PFSK-1 (cell line): ENCODE data around the gene GLTP.

Experiments used
- FOXP2 ChIP-seq: optimal IDR thresholded peaks from 2 replicates; pipeline ENCODE3; 2011; ENCODE audit warnings: borderline replicate concordance, control low read depth, inconsistent platforms; ENCODE audit not compliant: insufficient read depth; ENCODE audit errors: extremely low read length, extremely low read depth
- POLR2AphosphoS5 ChIP-seq: IDR thresholded peaks from 2 replicates; pipeline ENCODE4 v1.6.1; 2012; ENCODE audit warnings: low read depth, mild to moderate bottlenecking, control low read depth, low read length, moderate library complexity
- SIN3A ChIP-seq: IDR thresholded peaks from 2 replicates; pipeline ENCODE4 v1.6.1; 2012; ENCODE audit warnings: mild to moderate bottlenecking, low read length, moderate library complexity, borderline replicate concordance; ENCODE audit not compliant: insufficient read depth
- TAF1 ChIP-seq: IDR thresholded peaks from 2 replicates; pipeline ENCODE4 v1.6.1; 2012; ENCODE audit warnings: low read length, control low read depth, borderline replicate concordance; ENCODE audit not compliant: insufficient read depth
- TF ChIP-seq, protein P1 (sequence below), 2 experiments: IDR thresholded peaks; 2 replicates each; pipeline versions ENCODE4 v1.6.1 to v1.8.0; 2011 to 2012; ENCODE audit warnings: low read depth in 2 of 2, low read length in 2 of 2, control low read depth in 1 of 2, inconsistent platforms in 1 of 2, mild to moderate bottlenecking in 1 of 2, moderate library complexity in 1 of 2; ENCODE audit not compliant: insufficient read depth in 1 of 2

DNA sequence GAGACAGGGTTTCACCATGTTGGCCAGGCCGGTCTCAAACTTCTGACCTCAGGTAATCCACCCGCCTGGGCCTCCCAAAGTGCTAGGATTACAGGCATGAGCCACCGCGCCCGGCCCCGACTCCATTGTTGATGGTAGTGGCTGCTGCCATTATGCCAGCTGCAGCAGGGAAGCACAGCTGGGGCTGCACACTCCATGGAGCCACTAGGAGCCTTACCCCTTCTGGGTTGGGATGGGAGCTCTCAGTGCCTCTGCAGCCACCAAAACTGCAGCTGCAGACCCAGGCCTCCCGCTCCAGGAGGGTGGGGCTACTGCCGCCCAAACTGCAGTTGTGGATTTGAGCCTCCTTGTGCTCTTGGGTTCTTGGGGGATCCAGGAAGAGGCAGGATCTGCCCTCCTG is 45.7 kb upstream of the GLTP start:
- TF ChIP-seq, protein P1, sequence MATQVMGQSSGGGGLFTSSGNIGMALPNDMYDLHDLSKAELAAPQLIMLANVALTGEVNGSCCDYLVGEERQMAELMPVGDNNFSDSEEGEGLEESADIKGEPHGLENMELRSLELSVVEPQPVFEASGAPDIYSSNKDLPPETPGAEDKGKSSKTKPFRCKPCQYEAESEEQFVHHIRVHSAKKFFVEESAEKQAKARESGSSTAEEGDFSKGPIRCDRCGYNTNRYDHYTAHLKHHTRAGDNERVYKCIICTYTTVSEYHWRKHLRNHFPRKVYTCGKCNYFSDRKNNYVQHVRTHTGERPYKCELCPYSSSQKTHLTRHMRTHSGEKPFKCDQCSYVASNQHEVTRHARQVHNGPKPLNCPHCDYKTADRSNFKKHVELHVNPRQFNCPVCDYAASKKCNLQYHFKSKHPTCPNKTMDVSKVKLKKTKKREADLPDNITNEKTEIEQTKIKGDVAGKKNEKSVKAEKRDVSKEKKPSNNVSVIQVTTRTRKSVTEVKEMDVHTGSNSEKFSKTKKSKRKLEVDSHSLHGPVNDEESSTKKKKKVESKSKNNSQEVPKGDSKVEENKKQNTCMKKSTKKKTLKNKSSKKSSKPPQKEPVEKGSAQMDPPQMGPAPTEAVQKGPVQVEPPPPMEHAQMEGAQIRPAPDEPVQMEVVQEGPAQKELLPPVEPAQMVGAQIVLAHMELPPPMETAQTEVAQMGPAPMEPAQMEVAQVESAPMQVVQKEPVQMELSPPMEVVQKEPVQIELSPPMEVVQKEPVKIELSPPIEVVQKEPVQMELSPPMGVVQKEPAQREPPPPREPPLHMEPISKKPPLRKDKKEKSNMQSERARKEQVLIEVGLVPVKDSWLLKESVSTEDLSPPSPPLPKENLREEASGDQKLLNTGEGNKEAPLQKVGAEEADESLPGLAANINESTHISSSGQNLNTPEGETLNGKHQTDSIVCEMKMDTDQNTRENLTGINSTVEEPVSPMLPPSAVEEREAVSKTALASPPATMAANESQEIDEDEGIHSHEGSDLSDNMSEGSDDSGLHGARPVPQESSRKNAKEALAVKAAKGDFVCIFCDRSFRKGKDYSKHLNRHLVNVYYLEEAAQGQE (IDR thresholded peaks at IDR 0.05; ENCODE audit: insufficient read depth in 1 of 2, low read depth in 2 of 2, low read length in 2 of 2), result no peak
- TF ChIP-seq SIN3A (no peak), POLR2AphosphoS5 (no peak), TAF1 (no peak), FOXP2 (no peak)
